KMS-11 (cell line): Measurements from ENCODE around the gene ABCC4.

Experiments
- H2AFZ ChIP-seq: fragments of 200-600 bp; sonication (generic); 2 replicates; pipeline ENCODE4 v1.6.1; 2016; ENCODE audit warnings: antibody characterized with exemption, mixed run types, low read depth
- H3K27ac ChIP-seq: fragments of 200-600 bp; sonication (generic); 2 replicates; pipeline ENCODE4 v1.6.1; 2016; ENCODE audit warnings: mild to moderate bottlenecking, mixed run types
- H3K27me3 ChIP-seq: fragments of 200-600 bp; sonication (generic); 2 replicates; pipeline ENCODE4 v1.6.1; 2017; ENCODE audit warnings: mild to moderate bottlenecking, low read depth, mixed run types, moderate library complexity; ENCODE audit not compliant: insufficient read depth
- H3K36me3 ChIP-seq: fragments of 200-600 bp; sonication (generic); 2 replicates; pipeline ENCODE4 v1.6.1; 2017; ENCODE audit warnings: mild to moderate bottlenecking, mixed run types; ENCODE audit not compliant: insufficient read depth
- H3K4me1 ChIP-seq: fragments of 200-600 bp; sonication (generic); 2 replicates; pipeline ENCODE4 v1.6.1; 2016; ENCODE audit warnings: mild to moderate bottlenecking, low read depth, mixed run types; ENCODE audit not compliant: poor library complexity, severe bottlenecking
- H3K4me2 ChIP-seq: fragments of 200-600 bp; sonication (generic); 2 replicates; pipeline ENCODE4 v1.7.0; 2016; ENCODE audit warnings: mild to moderate bottlenecking, mixed run types
- H3K4me3 ChIP-seq: fragments of 200-600 bp; sonication (generic); IDR thresholded peaks from 2 replicates; pipeline ENCODE4 v1.6.1; 2017; ENCODE audit warnings: low read depth, low read length, mixed read lengths; ENCODE audit not compliant: insufficient read depth
- H3K79me2 ChIP-seq: fragments of 200-600 bp; sonication (generic); 2 replicates; pipeline ENCODE4 v1.6.1; 2016; ENCODE audit warnings: low read depth, mixed run types; ENCODE audit not compliant: insufficient read depth
- H3K9ac ChIP-seq: fragments of 200-600 bp; sonication (generic); 2 replicates; pipeline ENCODE4 v1.6.1; 2016; ENCODE audit warnings: mild to moderate bottlenecking, mixed run types
- H4K20me1 ChIP-seq: fragments of 200-600 bp; sonication (generic); 2 replicates; pipeline ENCODE4 v1.6.1; 2016; ENCODE audit warnings: mild to moderate bottlenecking, mixed run types; ENCODE audit not compliant: insufficient read depth
- TF ChIP-seq, protein P1 (sequence below): fragments of 200-600 bp; sonication (generic); conservative IDR thresholded peaks from 2 replicates; pipeline ENCODE4 v1.6.1; 2017; ENCODE audit warnings: low read depth, mild to moderate bottlenecking, antibody characterized with exemption, low read length, moderate library complexity, mixed read lengths

The ABCC4 gene

DNA sequence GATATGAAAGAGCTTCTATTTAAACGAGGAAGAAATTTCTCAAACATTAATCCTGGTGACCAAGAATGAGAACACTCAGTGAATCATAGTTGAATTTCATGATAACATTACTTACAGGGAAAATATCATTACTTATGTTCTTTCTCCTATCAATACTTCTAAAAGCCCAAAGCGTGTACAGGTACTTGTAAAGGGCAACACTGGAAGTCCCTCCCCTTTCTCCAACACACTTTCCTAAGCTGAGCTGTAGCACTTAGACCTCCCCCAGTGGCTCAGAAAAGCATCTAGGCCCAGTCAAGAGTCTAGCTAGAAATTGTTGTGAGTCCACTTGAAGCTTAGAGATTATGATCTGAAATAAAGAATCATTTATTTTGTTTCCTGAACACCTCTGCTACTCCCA, 150.7 kb downstream of the ABCC4 start:
- no peaks in the 10 kb centered on the region for H3K4me1 ChIP-seq
- no peaks in the 10 kb centered on the region for H3K79me2 ChIP-seq
- no peak overlapping the region for H3K27ac ChIP-seq
- no peak overlapping the region for H3K9ac ChIP-seq
- H3K4me3 ChIP-seq, result no peak overlapping the region
- H3K27me3 ChIP-seq, result no peaks in the 10 kb centered on the region
- no peak overlapping the region for H2AFZ ChIP-seq
- TF ChIP-seq, protein P1, sequence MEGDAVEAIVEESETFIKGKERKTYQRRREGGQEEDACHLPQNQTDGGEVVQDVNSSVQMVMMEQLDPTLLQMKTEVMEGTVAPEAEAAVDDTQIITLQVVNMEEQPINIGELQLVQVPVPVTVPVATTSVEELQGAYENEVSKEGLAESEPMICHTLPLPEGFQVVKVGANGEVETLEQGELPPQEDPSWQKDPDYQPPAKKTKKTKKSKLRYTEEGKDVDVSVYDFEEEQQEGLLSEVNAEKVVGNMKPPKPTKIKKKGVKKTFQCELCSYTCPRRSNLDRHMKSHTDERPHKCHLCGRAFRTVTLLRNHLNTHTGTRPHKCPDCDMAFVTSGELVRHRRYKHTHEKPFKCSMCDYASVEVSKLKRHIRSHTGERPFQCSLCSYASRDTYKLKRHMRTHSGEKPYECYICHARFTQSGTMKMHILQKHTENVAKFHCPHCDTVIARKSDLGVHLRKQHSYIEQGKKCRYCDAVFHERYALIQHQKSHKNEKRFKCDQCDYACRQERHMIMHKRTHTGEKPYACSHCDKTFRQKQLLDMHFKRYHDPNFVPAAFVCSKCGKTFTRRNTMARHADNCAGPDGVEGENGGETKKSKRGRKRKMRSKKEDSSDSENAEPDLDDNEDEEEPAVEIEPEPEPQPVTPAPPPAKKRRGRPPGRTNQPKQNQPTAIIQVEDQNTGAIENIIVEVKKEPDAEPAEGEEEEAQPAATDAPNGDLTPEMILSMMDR, result no peak
- H3K36me3 ChIP-seq, result no peaks in the 10 kb centered on the region
- H3K4me2 ChIP-seq, result no peak overlapping the region
- no peaks in the 10 kb centered on the region for H4K20me1 ChIP-seq

DNA sequence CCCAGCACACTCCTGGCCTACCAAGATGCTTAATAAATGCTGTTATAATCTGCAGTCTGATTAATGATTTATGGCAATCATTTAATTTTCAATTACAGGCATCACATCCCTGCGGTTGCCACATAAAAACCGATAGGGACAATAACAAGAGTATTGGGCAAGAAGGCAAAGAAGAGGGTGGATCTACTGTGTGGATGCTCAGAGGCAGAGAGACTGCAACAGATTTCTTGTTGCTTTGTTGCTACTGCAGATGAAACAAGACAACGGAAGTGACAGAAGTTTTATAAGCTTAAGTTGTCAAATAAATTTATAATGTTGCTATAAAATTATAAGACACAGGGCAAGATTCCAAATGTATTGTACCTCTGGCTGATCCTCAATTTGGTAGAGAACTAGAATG, 154.8 kb downstream of the ABCC4 start:
- Histone ChIP-seq H3K79me2 (no peaks in the 10 kb centered on the region), H3K4me2 (no peak overlapping the region), H3K27ac (no peak overlapping the region), H3K4me1 (no peaks in the 10 kb centered on the region), H3K4me3 (no peak overlapping the region), H4K20me1 (no peaks in the 10 kb centered on the region), H3K36me3 (no peaks in the 10 kb centered on the region), H3K9ac (no peak overlapping the region), H2AFZ (no peak overlapping the region), H3K27me3 (no peaks in the 10 kb centered on the region)
- TF ChIP-seq, protein P1, result no peak

DNA sequence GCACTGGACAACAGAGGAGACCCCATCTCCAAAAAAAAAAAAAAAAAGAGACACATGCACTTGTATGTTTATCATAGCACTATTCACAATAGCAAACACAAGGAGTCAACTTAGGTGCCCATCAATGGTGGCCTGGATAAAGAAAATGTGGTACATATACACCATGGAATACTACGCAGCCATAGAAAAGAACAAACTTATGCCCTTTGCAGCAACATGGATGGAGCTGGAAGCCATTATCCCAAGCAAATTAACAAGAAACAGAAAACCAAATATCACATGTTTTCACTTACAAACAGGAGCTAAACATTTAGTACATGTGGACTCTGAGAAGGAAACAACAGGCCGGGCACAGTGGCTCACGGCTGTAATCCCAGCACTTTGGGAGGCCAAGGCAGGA, 155.7 kb downstream of the ABCC4 start:
- no peaks in the 10 kb centered on the region for H3K79me2 ChIP-seq
- no peaks in the 10 kb centered on the region for H3K36me3 ChIP-seq
- TF ChIP-seq, protein P1, result no peak
- H3K4me3 ChIP-seq, result no peak overlapping the region
- no peaks in the 10 kb centered on the region for H3K4me1 ChIP-seq
- no peak overlapping the region for H3K9ac ChIP-seq
- no peak overlapping the region for H2AFZ ChIP-seq
- no peaks in the 10 kb centered on the region for H3K27me3 ChIP-seq
- no peak overlapping the region for H3K4me2 ChIP-seq
- H4K20me1 ChIP-seq, result no peaks in the 10 kb centered on the region
- no peak overlapping the region for H3K27ac ChIP-seq

DNA sequence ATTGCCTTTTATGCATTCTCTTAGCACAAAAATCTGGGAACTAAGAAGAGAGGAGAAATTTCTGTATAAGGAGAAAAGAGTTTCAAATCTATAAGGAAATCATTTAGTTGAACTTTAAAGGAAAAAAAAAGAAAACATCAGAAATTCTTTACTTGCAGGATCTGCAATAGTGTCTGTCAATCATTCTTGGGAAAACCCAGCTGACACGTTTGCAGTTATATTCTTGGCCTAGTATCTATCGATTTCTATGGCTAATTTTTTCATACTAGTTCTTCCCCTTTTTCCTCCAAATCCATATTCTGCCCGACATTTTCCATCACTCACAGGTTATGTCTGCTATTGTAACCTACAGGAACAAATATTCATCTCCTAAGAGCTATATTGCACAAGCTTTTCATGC, 160.7 kb downstream of the ABCC4 start:
- Histone ChIP-seq H3K79me2 (no peaks in the 10 kb centered on the region), H3K4me2 (no peak overlapping the region), H3K27ac (no peak overlapping the region), H3K9ac (no peak overlapping the region), H3K36me3 (no peaks in the 10 kb centered on the region), H4K20me1 (no peaks in the 10 kb centered on the region), H3K4me1 (no peaks in the 10 kb centered on the region), H2AFZ (no peak overlapping the region), H3K27me3 (no peaks in the 10 kb centered on the region), H3K4me3 (no peak overlapping the region)
- TF ChIP-seq, protein P1, result no peak
